ENCODE measurements around the gene GLI2. TPM values are rescaled to one million over a fixed set of nuclear protein-coding genes. Genes with fewer than 3 reads are reported as not detected.

Gene GLI2
- total and polyA plus RNA-seq, 2 of the 4 experiments (the other 2 are of a cell fraction): 3.8 to 26.0 TPM

- WGBS, 2 experiments (ENCODE audit: extremely low coverage in 2 of 2, insufficient read length in 1 of 2): 75% methylated on average over 3 of the region's 4 CpGs; no CpG with 5 or more reads in 1 of the 2 experiments
- POLR2A ChIA-PET (ENCODE audit: unreplicated experiment): no interaction called here
- intact Hi-C loops (cut with micrococcal nuclease): loop anchor here (10.0 kb wide), 3 partner anchors 83 to 243 kb away; no protein-coding TSS in a partner anchor
Observed at GRCh38 chr2:120691410-120691809, 44.3 kb upstream of the GLI2 start.

More at GRCh38 chr2:120691410-120691809, 44.3 kb upstream of the GLI2 start:
- Histone ChIP-seq H3K36me3 (ENCODE audit: control insufficient read depth, insufficient read depth, low read length) (no peaks in the 10 kb centered on the region), H3K23ac (ENCODE audit: low read depth, low read length) (no peak overlapping the region), H3K4me2 (ENCODE audit: low read depth, low read length) (no peak overlapping the region), H3K27ac (ENCODE audit: insufficient read depth, low read length) (no peak overlapping the region), H4K5ac (ENCODE audit: low read depth, low read length) (no peak overlapping the region), H3K4ac (ENCODE audit: low read depth, low read length) (no peak overlapping the region), H3K56ac (ENCODE audit: extremely low read depth, insufficient read depth, low read length) (no peak overlapping the region), H2AFZ (replicated peaks; ENCODE audit: low read length, poor library complexity) (no peak overlapping the region), H3K79me1 (ENCODE audit: low read depth in 1 of 2, low read length in 2 of 2) (no peaks in the 10 kb centered on the region), H3K9me3 (ENCODE audit: control insufficient read depth, insufficient read depth, low read length) (peaks cover 3% of the 10 kb centered on the region; the same call in 1 of the 2 replicates), H3K4me1 (ENCODE audit: control insufficient read depth, insufficient read depth, low read length) (peaks cover 5% of the 10 kb centered on the region; the same call in 1 of the 2 replicates), H3K27me3 (ENCODE audit: control insufficient read depth, insufficient read depth, low read length) (peaks cover 8% of the 10 kb centered on the region), H3K4me3 (ENCODE audit: insufficient read depth, low read depth, low read length) (no peak overlapping the region), H3K9ac (ENCODE audit: low read depth, low read length) (no peak overlapping the region), H4K91ac (ENCODE audit: insufficient read depth, low read depth, low read length) (no peak overlapping the region), H3K9me1 (ENCODE audit: insufficient read depth, low read length) (peaks cover 3% of the 10 kb centered on the region; the same call in 1 of the 2 replicates), H3K14ac (replicated peaks; ENCODE audit: low read depth, low read length) (no peak overlapping the region), H2BK20ac (ENCODE audit: low read depth, low read length) (no peak overlapping the region), H2BK15ac (ENCODE audit: low read depth, low read length) (no peak overlapping the region), H2AK5ac (ENCODE audit: low read depth, low read length) (no peak overlapping the region), H2BK120ac (ENCODE audit: low read depth, low read length) (no peak overlapping the region), H2AK9ac (replicated peaks; ENCODE audit: low read depth, low read length, poor library complexity) (no peak overlapping the region), H2BK5ac (ENCODE audit: low read depth, low read length, poor library complexity, severe bottlenecking) (no peak overlapping the region), H4K20me1 (ENCODE audit: insufficient read depth, low read length) (no peaks in the 10 kb centered on the region), H4K8ac (ENCODE audit: low read depth in 2 of 2, low read length in 2 of 2) (no peak overlapping the region), H3K18ac (ENCODE audit: low read depth, low read length) (no peak overlapping the region)
- DNase-seq (no peak), ATAC-seq (ENCODE audit: low read depth) (no peak)
- in situ Hi-C loops (cut with MboI; ENCODE audit: low sequenced_read_pairs): loop anchor here (25.0 kb wide), 2 partner anchors 671 to 954 kb away; no protein-coding TSS in a partner anchor
- no peak for TF ChIP-seq RFX5 (IDR thresholded peaks at IDR 0.05; ENCODE audit: low read depth, low read length)
- no peak for TF ChIP-seq MAFK (IDR thresholded peaks at IDR 0.05; ENCODE audit: low read depth, low read length)
- no peak for TF ChIP-seq NFE2L2 (IDR thresholded peaks at IDR 0.05; ENCODE audit: low read depth, low read length)
- no peak for TF ChIP-seq BHLHE40 (IDR thresholded peaks at IDR 0.05; ENCODE audit: low read depth, low read length)
- no peak for TF ChIP-seq MAZ (IDR thresholded peaks at IDR 0.05; ENCODE audit: borderline replicate concordance, low read depth, low read length)
- TF ChIP-seq CHD1 (IDR thresholded peaks at IDR 0.05; ENCODE audit: low read depth, low read length): no peak
- no peak for TF ChIP-seq MXI1 (IDR thresholded peaks at IDR 0.05; ENCODE audit: borderline replicate concordance, low read depth, low read length)
- TF ChIP-seq RCOR1 (IDR thresholded peaks at IDR 0.05; ENCODE audit: insufficient replicate concordance, low read length): no peak
- no peak for TF ChIP-seq FOS (IDR thresholded peaks at IDR 0.05; ENCODE audit: low read depth, low read length)
- TF ChIP-seq ELK1 (IDR thresholded peaks at IDR 0.05; ENCODE audit: borderline replicate concordance, low read depth, low read length): no peak
- no peak for TF ChIP-seq POLR2A (IDR thresholded peaks at IDR 0.05; ENCODE audit: low read depth, low read length)
- TF ChIP-seq, protein P1, sequence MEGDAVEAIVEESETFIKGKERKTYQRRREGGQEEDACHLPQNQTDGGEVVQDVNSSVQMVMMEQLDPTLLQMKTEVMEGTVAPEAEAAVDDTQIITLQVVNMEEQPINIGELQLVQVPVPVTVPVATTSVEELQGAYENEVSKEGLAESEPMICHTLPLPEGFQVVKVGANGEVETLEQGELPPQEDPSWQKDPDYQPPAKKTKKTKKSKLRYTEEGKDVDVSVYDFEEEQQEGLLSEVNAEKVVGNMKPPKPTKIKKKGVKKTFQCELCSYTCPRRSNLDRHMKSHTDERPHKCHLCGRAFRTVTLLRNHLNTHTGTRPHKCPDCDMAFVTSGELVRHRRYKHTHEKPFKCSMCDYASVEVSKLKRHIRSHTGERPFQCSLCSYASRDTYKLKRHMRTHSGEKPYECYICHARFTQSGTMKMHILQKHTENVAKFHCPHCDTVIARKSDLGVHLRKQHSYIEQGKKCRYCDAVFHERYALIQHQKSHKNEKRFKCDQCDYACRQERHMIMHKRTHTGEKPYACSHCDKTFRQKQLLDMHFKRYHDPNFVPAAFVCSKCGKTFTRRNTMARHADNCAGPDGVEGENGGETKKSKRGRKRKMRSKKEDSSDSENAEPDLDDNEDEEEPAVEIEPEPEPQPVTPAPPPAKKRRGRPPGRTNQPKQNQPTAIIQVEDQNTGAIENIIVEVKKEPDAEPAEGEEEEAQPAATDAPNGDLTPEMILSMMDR (conservative IDR thresholded peaks at IDR 0.05; ENCODE audit: low read depth, low read length): no peak
- no peak for TF ChIP-seq SMC3 (IDR thresholded peaks at IDR 0.05; ENCODE audit: low read depth, low read length)
- no peak for TF ChIP-seq RAD21 (IDR thresholded peaks at IDR 0.05; ENCODE audit: low read length)
- TF ChIP-seq, protein P2, sequence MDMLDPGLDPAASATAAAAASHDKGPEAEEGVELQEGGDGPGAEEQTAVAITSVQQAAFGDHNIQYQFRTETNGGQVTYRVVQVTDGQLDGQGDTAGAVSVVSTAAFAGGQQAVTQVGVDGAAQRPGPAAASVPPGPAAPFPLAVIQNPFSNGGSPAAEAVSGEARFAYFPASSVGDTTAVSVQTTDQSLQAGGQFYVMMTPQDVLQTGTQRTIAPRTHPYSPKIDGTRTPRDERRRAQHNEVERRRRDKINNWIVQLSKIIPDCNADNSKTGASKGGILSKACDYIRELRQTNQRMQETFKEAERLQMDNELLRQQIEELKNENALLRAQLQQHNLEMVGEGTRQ (IDR thresholded peaks at IDR 0.05; ENCODE audit: low read depth, low read length): no peak
- no TSS peak for BruUV-seq (replicated peaks)
- CTCF ChIA-PET: interaction anchor here (0.9 kb wide), 1 partner anchor 389 kb away, joined by 3 read pairs; no protein-coding TSS in a partner anchor
- dilution Hi-C loops (cut with HindIII; ENCODE audit: low sequenced_read_pairs, unreplicated experiment): no loop called here

All from IMR-90 (cell line).